Motor neuron (in vitro differentiated cells): Measurements from ENCODE around the gene H2BW1. TPM values are rescaled to one million over a fixed set of nuclear protein-coding genes. Genes with fewer than 3 reads are reported as not detected.
"Not testable (repeated sequence)": the region's sequence is repeated elsewhere in the genome, so short reads cannot be mapped to it uniquely, and the experiment has no call there.

Experiments
- ATAC-seq, 8 experiments: fragments of 200-7000 bp; cut with Tn5 transposase; replicated peaks in 6 of 8; 2 replicates each; pipeline ENCODE4 v1.8.0; 2021; ENCODE audit warnings: mild to moderate bottlenecking in 8 of 8, moderate library complexity in 8 of 8
- H3K27ac ChIP-seq, 2 donors: fragments of 250-450 bp; sonication (Bioruptor Pico); 2 replicates each; pipeline ENCODE4 v1.9.0; 2021; ENCODE audit warnings: antibody characterized with exemption in 2 of 2, mild to moderate bottlenecking in 2 of 2, moderate library complexity in 1 of 2
- H3K4me1 ChIP-seq, 2 donors: fragments of 250-450 bp; sonication (Bioruptor Pico); replicated peaks in 1 of 2; 2 replicates each; pipeline ENCODE4 v1.6.1; 2021; ENCODE audit warnings: antibody characterized with exemption in 2 of 2, mild to moderate bottlenecking in 2 of 2, moderate library complexity in 1 of 2
- H3K4me3 ChIP-seq, 5 donors: fragments of 250-450 bp; sonication (Bioruptor Pico); 2 replicates each; pipeline ENCODE4 v1.9.0; 2021; ENCODE audit warnings: antibody characterized with exemption in 5 of 5, mild to moderate bottlenecking in 5 of 5, moderate library complexity in 4 of 5
- WGBS, 10 experiments: fragments of 450-650 bp; shearing (Covaris generic); methylation state at CpG; one replicate each; pipeline ENCODE4 v1.0.0; 2022; 5-methylcytosine and 5-hydroxymethylcytosine counted together
- in situ Hi-C, 9 experiments: fragments of 400-800 bp; cut with MboI; loops; one replicate each; pipeline ENCODE4 v1.15.0; 2021; ENCODE audit warnings: low sequenced_read_pairs in 9 of 9, low pct_unique_long_range_greater_than_20kb in 2 of 9; ENCODE audit not compliant: unreplicated experiment in 9 of 9
- total RNA-seq, 8 experiments: library from RNA; unstranded; fragments of 300-600 nt; gene quantifications; 2 replicates each; pipeline versions ENCODE4 v1.2.3 to v1.2.4, GENCODE V29; 2022

Gene H2BW1
- total RNA-seq, 8 experiments from 2014 or later = not detected

DNA sequence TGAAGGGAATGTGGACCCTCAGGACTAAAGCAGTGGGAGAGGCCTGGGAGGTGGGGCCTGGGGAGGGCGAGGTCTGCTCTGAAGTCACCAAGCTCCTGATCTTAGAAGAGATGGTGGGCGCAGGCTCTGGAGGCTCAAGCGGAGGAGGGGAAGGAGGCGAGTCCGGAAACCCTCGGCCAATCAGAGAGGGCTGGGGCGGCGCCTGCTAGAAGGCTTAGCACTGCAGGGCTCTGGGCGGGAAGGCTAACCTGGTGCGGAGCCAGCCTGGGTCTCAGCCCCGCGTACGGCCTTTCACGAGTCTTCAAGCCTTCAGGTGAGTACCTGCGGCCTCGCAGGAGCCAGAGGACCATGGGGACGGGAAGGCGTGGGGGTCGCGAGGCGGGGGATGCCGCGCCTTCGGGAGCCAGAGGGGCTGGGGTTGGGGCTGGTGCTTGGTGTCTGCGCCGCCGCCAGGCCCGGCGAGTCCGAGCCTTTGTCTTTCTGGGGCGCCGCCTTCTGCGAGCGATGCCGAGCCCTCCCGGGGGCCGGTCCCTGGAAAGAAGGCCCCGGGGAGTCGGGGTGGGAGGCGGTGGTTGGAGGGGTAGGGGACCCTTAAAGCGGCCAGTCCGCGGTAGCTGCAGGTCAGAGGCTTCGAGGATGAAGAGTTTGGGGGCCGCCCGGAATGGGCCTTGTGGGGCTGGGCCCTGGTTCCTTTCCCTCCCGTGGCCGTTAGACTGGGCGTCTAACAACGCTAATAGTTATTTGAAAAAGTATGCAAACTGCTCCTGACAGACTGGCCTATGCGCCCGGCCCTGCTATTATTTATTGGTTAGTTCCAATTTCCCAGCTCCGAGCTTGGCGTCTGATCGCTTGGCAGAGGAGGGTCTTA lies 50.9 kb downstream of the H2BW1 start, which contains the start of gene TMSB15B:
TSS of gene TMSB15B (plus strand) at position 217 of the 868 bp plus-strand sequence.
- H3K4me3 ChIP-seq, in situ Hi-C loops, H3K4me1 ChIP-seq, H3K27ac ChIP-seq: not testable (repeated sequence)
- no CpG with 5 or more reads among the region's 55 CpGs for WGBS, 10 experiments
- ATAC-seq = peak; percentile 42 to 100 (median 98)

Other genes with a start within 250 kb of the H2BW1 start
- gene PLP1, start 236.9 kb downstream of the H2BW1 start, total RNA-seq = 10 to 100 TPM in 2 of 8 experiments, 1 to 10 TPM in 3, under 1 TPM in 2, not detected in 1; 0.25 to 25.9 (median 5.5) TPM
- 10 to 100 TPM in 1 of 8 experiments, 1 to 10 TPM in 4, under 1 TPM in 3; 0.15 to 12.7 (median 6.5) TPM for gene RAB9B, start 181.5 kb downstream of the H2BW1 start, total RNA-seq
- 10 to 100 TPM in 5 of 8 experiments, 1 to 10 TPM in 1, under 1 TPM in 2; 0.25 to 84.6 (median 18.3) TPM for gene TMSB15B, start 51.1 kb downstream of the H2BW1 start, total RNA-seq
- under 1 TPM in 1 of 8 experiments, not detected in 7; 0.54 TPM for gene H2BW2, start 26.2 kb upstream of the H2BW1 start, total RNA-seq
- gene TMSB15C, start 62.5 kb upstream of the H2BW1 start, total RNA-seq = 10 to 100 TPM in 5 of 8 experiments, under 1 TPM in 2, not detected in 1; 0.35 to 13.8 (median 11.7) TPM
- gene ZCCHC18, start 98.8 kb upstream of the H2BW1 start, total RNA-seq = 10 to 100 TPM in 2 of 8 experiments, 1 to 10 TPM in 4, under 1 TPM in 2; 0.46 to 29.4 (median 7.8) TPM
- gene SLC25A53, start 143.3 kb upstream of the H2BW1 start, total RNA-seq = 10 to 100 TPM in 1 of 8 experiments, 1 to 10 TPM in 7; 4.2 to 15.2 (median 5.4) TPM
- gene FAM199X, start 152.7 kb upstream of the H2BW1 start, total RNA-seq = 10 to 100 TPM; 14.5 to 34.9 (median 23.2) TPM
- 1 to 10 TPM in 2 of 8 experiments, under 1 TPM in 3, not detected in 3; 0.27 to 9.0 (median 0.95) TPM for gene ESX1, start 241.2 kb upstream of the H2BW1 start, total RNA-seq